NCI-H510A (cell line): Measurements from ENCODE around the gene LRIG3.
A peak's percentile ranks its signal among the peaks of the same experiment; 100 is the strongest.
"Not testable (repeated sequence)": the region's sequence is repeated elsewhere in the genome, so short reads cannot be mapped to it uniquely, and the experiment has no call there.

Experiments used
- DNase-seq: peaks from one replicate; lab custom pipeline; 2025; lab: John Stamatoyannopoulos, UW

LRIG3 gene

GRCh38 chr12:58855630-58856029 lies 64.7 kb downstream of the LRIG3 start:
- DNase-seq, result not testable (repeated sequence)

- DNase-seq, result no peak
Observed at GRCh38 chr12:58850826-58851225, 69.5 kb downstream of the LRIG3 start.

- DNase-seq, result no peak
Observed at GRCh38 chr12:58847901-58848600, 72.3 kb downstream of the LRIG3 start.

- no peak for DNase-seq
Observed at GRCh38 chr12:58844161-58844560, 76.1 kb downstream of the LRIG3 start.

GRCh38 chr12:58841058-58841798 lies 79.1 kb downstream of the LRIG3 start:
- peak; percentile 41 for DNase-seq

- DNase-seq, result peak; percentile 66
Observed at GRCh38 chr12:58833853-58834252, 86.5 kb downstream of the LRIG3 start.

GRCh38 chr12:58832920-58833319 lies 87.4 kb downstream of the LRIG3 start:
- no peak for DNase-seq
